Myocyte (in vitro differentiated cells): Measurements from ENCODE around the gene GRHPR. TPM values are rescaled to one million over a fixed set of nuclear protein-coding genes. Genes with fewer than 3 reads are reported as not detected.
A peak's percentile ranks its signal among the peaks of the same experiment; 100 is the strongest.

Experiments
- DNase-seq: peaks from one replicate; pipeline ENCODE4 v3.0.0-alpha.2; 2012; ENCODE audit warnings: low read depth
- total RNA-seq: library from RNA; depleted of rRNA; stranded (reverse); fragments of >200 nt; gene quantifications from 2 replicates; pipeline ENCODE4 v1.2.3, GENCODE V29; 2014

The GRHPR gene
- total RNA-seq, 1 donor from 2014 or later, result 218 TPM

DNA sequence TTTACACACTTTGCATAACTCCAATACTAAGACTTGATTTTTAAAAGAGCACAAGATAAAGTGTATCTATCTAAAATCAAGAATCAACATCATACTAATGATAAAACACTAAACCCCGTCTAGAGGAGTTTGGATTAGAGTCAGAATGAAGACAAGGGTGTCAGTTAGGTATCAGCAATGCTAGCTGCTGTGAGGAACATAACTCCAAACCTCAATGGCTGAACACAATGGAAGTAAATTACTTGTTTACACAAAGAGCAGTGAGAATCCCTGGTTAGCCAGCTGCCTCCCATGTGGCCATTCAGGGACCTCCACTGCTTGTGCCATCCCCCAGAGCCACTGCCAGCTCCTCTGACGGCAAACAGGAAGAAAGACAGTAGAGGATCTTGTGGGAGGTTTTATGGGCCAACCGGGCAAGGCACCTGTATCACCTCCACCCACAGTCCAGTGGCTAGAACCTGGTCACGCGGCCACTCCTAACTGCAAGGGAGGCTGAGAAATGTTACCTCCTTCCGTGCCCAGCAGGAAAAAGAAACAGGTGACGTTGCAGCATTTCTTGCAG lies 24.0 kb upstream of the GRHPR start:
- DNase-seq, result no peak

DNA sequence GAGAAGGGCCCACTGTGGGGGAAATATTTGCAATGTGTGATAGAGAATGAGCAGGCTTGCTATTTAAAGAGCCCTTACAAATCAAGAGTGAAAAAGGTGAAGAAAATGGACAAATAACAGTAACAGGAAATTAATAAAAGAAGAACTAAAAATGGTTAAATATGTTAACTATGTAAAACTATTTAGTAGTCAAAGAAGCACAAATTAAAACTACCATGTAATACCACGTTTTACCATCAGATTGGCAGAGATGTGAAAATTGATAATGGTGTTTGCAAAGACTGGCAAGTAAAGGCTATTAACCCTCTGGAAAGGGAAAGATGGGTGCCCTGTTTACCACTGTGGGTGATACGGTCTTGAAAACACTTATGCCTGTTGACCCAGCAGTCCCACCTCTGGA lies 23.2 kb upstream of the GRHPR start:
- DNase-seq, result no peak

DNA sequence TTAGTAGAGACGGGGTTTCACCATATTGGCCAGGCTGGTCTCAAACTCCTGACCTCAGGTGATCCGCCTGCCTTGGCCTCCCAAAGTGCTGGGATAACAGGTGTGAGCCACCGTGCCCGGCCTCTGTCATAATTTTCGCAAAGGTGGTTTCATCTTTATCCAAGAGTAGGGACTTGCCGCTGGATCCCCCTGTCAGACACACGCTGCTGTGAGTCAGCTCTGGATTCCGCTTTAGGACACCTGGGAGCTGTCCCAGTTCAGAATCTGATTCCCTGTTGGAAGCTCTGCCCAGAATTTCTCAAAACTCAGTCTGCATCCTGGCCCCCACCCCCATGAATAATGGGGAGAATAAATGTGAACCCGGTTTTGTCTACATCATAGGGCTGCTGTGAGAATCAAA lies 17.9 kb upstream of the GRHPR start:
- no peak for DNase-seq

DNA sequence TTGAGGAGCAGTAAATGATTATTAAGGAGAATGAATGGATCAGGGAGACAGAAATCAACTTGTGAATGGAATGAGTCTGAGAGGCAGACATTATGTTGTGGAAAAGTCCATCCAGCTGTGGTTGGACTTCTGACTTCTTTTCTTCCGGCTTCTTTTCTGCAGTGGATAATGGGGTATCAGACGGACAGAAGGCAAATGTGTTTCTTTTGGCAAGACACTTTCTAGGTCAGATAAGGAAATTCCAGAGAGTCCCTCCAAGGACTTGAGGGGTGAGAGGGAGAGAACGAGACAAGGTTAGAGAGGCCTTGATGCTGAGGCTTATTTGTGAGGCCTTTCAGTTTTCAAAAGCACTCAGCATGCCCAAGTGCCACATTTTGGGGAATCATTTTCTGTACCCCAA lies 17.1 kb upstream of the GRHPR start:
- no peak for DNase-seq

DNA sequence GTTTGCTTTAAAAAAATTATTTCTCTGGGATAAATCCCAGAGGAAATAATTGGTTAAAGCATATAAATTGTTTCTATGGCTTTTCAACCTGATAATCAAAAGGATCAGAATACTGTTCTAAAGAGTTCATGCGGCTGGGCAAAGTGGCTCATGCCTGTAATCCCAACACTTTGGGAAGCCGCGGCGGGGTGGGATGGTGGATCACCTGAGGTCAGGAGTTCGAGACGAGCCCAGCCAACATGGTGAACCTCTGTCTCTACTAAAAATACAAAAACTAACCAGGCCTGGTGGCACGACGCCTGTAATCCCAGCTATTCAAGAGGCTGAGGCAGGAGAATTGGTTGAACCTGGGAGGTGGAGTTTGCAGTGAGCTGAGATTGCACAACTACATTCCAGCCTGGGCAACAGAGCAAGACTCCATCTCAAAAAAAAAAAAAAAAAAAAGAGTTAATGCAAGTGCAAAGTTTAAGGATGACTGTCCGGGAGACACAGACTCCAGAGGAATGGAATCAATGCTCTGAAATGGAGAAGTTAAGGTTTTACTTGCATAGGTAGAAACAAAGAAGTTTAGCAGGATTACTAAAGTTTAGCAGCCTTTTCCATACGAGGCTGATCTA lies 16.6 kb upstream of the GRHPR start:
- no peak for DNase-seq

DNA sequence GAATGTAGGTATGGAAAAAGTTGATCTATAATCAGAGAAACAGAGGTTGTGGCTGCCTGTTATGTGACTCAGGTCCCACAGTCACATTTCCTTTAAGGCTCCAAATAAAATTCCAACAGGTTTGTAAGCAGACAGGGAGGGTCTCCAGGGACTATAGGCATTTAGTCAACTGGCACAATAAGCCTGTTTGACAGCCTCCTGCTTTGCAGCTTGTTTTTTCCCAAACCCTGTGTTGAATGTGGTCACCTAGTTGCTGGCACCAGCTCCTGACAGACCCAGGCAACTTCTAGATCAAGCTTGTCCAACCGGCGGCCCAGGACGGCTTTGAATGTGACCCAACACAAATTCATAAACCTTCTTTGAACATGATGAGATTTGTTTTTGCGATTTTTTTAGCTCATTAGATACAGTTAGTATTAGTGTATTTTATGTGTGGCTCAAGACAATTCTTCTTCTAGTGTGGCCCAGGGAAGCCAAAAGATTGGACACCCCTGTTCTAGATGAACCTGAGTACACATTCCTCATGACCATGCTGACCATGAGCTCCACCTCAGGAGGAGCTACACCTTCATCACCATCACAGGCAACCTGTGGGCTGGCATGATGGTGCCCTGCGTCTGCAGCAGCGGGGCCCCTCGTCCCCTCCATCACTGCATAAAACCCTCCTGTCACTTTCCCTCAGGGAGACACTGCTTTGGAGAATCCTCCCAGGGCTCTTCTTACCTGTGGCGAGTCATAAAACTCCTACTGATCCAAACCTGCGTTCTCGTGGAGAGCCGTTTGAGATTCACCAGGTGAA lies 15.7 kb upstream of the GRHPR start:
- no peak for DNase-seq

DNA sequence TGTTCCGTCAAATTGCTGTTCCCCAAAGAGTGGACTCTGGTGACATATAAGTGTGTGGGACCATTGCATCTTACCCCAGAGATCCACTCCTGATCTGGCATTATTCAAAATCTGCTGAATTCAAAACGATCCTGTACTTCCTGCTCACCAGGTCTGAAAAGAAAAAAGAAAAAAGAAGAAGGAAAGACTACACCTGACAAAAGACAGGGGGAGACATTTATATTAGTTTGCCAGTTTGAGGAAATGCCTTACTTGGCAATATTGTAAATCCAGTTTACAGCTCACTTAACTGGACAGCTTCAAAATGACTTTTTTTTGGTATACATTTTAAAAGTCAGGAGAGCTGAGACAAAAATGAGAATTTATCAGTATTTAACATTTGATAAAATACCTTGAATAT lies 15.0 kb upstream of the GRHPR start:
- no peak for DNase-seq

DNA sequence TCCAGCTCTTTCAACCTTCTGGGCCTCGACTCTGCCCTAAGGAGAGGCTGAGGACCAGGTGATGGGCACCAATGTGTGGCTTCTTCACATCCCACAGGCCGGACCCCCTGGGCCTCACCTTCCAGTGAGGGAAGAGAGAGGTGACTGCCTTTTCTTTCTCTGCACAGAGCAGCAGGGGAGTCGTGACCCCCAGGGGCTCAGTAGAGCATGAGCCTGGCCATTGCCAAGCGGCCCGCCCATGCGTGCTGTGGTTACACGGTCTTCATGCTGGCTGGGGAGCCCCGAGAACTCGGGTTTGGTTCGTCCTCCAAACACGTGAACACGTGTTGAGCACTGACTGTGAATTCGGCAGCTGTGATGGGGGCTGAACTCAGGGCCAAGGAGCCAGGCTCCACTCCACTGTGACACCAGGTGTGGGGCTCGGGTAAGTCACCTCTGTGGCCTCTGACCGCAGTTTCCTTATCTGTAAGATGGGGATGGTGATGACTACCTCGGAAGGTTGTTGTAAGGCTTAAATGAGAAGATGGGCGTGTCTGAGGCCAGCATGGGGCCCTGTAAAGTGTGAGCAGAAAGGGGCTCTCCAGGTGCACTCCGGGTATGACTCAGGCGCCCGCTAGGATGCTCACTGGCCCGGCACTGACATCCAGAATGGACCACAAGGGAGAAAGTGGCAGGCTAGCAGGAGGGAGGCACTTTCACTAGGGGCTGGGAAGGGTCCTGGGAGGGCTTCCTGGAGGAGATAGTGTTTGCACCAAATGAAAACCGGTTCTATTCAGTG lies 13.4 kb upstream of the GRHPR start:
- no peak for DNase-seq

DNA sequence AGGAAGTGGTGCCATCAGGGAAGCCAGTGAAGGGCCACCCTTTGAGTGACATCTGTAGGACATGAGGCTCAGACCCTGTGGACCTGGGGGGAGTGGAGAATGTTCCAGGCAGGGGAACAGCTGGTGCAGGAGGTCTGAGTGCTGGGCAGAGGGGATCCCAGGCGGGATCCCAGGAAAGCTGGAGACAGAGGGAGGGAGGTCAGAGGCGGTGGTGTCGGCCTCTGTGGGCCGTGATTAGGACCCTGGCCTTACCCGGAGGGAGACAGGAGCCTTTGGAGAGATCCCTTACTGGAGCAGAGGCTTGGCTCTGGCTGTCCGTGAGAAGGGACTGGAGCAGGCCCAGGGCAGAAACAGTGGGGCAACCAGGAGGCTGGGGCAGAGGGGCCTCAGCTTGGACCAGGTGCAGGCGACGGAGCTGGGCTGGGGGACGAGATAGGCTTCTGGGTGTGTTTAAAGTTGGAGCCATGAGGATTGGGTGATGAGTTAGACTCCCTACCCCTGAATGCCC lies 12.1 kb upstream of the GRHPR start:
- no peak for DNase-seq

DNA sequence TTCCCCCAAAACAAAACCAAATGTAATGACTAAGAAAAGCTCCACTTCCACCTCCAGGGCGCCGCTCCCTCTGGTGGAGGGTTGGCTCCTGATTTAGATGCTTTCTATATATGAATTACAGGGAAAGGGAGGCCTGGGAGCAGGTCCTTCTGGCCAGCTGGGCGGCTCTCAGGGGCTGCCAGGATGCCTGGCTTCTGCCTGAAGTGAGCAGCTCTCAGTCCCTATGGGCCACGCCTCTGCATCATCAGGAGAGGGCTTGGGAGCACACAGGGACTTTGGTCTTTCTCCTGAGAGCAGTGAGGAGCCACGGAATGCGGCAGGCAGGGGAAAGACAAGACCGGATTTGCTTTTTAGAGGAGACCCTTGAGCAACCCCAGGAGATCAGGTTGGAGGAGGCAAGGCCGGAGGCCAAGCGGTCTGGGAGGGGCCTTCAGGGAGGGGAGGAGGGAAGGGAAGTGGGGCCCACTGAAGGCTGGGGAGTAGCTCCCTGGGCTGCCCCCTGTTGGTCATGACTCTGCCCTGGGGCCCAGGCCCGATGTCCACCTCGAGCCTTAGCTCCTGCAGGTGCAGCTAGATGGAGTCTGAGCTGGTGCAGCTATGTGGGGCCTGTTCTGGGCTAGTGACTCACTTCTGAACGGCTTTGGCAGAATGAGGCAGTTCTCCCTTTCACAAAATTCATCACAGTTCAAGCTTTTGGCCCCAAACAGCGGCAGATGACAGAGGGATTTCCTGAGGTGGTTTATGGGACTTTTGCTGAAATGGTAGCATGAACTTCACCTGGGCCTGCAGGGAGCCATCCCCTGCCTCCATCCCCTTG lies 11.3 kb upstream of the GRHPR start:
- DNase-seq, result peak; percentile 19

DNA sequence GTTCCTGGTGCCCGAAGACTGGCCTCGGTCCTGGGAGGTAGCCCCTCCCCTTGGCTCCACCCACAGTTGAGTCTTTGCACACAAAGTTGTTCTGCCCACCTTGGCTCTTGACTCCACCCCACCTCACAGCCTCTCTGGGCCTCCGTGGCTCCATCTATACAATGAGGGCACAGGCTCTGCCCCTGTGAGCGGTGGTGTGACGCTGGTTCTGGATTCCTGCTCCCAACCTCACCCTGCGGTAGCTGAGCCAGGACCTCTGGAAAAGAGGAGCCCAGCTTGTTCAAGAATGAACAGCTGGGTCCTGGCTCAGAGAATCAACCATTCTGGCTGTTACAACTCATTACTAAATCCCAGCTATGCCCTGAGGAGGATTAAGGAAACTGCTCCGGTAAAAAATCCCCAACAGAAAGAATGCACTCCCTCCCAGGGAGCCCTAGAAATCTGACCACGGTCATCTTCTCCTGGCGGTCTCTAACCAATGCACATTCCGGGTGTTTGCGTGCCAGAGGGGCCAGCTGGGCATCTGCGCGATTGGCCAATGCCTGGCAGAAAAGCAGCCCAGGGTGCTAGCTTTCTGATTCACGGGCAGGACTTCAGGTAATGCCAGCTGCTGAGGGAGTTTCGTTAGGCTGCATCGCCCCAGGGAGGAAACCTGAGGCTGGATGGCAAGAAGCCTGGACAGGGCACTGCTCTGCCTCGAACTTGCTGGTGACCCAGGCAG lies 9.9 kb upstream of the GRHPR start:
- DNase-seq, result peak; percentile 97

DNA sequence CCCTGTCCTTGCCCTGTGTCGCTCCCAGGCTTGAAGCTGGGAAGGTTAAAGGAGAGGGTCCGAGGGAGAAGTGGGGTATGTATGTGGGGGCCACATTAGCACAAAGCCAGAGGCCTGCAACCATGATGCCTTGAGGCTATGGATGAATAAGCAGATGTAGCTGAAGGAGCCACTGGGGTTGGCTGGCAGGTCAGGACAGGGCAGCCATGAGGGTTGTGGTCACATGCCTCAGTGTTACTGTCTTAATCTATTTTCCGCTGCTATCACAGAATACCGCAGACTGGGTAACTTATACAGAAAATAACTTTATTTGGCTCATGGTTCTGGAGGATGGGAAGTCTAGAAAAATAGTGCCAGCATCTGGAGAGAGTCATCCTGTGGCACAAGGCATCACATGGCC lies 9.2 kb upstream of the GRHPR start:
- peak; percentile 89 for DNase-seq

DNA sequence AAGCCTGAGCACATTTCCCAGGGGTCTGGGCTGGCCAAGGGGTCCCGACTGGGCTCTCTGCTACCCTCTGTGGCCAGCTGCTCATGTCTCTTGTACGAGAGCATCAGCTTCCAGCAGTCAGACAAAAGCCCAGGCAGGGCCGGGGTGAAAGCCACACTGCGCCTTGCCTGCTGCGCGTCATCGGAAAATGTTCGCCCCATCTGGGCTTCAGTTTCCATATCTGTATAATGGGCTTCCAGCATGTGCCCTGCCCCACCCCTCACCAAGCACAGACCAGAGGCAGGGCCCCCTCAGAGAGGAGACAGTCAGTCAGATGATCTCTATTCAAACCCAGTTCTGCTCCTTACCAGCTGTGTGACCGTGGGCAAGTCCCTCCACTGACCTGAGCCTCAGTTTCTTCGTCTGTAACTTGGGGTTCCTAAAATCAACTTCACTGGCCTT lies 8.0 kb upstream of the GRHPR start:
- DNase-seq, result peak; percentile 5

DNA sequence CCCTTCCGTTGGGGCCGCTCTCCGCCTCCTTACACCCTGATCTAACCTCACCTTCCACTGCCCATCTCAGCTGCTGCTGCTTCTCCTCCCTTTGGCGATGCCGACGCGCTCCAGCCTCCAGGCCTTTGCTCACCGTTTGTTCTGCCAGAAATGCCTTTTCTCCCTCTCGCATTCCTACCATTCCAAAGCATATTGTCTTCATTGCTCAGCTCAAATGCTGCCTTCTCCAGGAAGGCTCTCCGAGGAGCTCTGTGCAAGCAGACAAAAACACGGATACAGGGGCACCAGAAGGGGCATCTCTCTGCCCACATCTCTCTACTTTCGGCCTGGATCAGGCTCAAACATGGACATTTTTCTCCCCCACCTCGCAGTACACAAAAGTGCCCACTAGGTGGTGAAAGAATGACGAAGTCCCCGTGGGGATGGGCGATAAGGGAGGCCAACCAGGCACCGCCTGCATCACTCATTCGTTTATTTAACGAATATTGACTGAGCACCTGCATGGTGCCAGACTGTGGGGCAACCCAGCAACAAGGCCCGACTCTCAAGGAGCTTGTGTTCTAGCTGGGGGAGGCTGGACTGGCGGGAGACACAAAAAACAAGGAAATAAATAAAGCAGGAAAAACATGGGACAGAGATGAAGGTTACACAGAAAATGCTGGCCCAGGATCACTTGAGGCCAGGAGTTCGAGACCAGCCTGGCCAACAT lies 7.3 kb upstream of the GRHPR start:
- peak; percentile 90 for DNase-seq

DNA sequence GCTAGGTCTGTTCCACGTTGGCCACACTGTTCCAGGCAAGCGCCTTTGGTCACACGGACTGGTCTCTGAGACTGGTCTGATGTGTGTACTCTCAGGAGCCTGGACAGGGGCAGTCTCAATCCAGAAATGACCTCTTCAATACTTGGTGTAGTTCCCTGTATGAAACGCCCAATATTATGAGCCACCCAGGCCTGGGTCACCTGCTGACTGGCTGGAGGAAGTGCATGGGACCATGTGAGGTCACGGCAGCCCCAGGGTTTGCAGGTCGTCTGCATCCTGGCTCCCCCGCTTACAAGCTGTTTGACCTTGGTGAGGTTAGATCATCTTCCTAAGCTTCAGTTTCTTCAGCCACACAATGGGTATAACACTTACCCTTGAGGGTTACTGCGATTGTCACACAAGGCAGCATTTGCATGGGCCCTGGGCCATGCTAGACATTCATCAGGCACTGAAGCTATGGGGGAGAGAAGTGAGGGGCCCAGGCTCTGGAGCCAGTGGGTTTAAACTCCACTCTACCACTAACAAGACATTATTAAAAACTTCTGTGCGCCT lies 5.2 kb upstream of the GRHPR start:
- no peak for DNase-seq

DNA sequence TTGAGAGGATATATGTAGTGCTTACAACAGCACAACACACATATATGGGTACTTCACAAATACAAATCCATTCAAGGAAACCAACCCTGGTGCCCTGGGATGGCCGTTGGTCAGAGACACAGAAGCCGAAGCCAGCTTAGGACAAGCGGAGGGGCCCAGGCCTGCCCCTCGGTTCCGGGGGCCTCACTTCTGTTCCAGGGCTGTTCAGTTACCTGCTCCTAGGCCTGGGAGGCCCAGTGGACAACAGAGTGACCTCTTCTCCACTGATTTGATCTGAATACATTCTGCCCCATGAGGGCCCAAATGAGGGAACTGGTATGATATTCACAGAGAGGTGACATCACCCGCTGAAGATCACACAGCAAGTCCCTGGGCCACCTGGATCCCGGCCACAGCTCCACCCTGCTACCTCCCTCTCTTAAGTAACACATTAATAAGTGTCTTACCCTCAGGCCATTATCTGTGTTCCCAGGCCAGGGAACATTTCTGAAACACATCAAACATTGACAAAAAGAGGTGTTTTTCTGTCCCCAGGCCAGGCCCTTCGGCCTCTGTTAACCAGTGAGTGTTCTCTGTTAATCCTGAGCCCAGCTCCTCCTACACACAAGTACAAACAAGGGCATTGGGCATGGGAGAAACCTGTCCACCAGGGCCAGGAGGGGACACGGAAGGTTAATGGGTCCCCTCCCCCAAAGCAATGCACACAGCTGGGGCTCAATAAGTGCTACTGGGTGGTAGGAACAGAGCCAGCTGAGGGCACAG lies 4.5 kb upstream of the GRHPR start:
- DNase-seq, result no peak

DNA sequence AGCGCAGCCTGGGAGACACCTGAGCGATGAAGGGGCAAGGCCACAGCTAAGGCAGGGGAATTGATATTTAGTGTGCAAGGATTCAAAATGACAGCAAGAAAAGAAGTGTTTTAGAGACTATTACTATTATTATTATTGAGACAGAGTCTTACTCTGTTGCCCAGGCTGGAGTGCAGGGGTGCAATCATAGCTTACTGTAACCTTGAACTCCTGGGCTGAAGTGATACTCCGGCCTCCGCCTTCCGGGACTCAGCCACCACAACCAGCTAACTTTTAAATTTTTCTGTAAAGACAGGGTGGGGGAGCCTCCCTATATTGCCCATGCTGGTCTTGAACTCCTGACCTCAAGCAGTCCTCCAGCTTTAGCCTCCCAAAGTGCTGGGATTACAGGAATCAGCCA lies 3.3 kb upstream of the GRHPR start:
- DNase-seq, result no peak
